ENCODE results near the gene FCSK. TPM values are rescaled to one million over a fixed set of nuclear protein-coding genes. Genes with fewer than 3 reads are reported as not detected.
"Not testable (repeated sequence)": the region's sequence is repeated elsewhere in the genome, so short reads cannot be mapped to it uniquely, and the experiment has no call there.

FCSK gene
- polyA plus RNA-seq (ENCODE audit: insufficient read length in 4 of 4) = 10 to 100 TPM; 11.6 to 19.4 (median 14.2) TPM

GRCh38 chr16:70454222-70455034 is at the start of gene FCSK:
Gene FCSK, plus strand, starts transcription at chr16:70454595. Its CDS starts 8,596 bp downstream, at chr16:70463191.
- DNase-seq (ENCODE audit: low read depth in 4 of 4, low spot score in 3 of 4) = peak in 1 of 4 donors; percentile 63

GRCh38 chr16:70406104-70406503 is 48.3 kb upstream of the FCSK start:
- DNase-seq (ENCODE audit: low read depth in 4 of 4, low spot score in 3 of 4) = not testable (repeated sequence)

GRCh38 chr16:70407811-70408274 is 46.6 kb upstream of the FCSK start:
- no peak for DNase-seq (ENCODE audit: low read depth in 4 of 4, low spot score in 3 of 4)

- no peak for DNase-seq (ENCODE audit: low read depth in 4 of 4, low spot score in 3 of 4)
These were observed 43.7 kb upstream of the FCSK start for GRCh38 chr16:70410734-70411133.

DNA sequence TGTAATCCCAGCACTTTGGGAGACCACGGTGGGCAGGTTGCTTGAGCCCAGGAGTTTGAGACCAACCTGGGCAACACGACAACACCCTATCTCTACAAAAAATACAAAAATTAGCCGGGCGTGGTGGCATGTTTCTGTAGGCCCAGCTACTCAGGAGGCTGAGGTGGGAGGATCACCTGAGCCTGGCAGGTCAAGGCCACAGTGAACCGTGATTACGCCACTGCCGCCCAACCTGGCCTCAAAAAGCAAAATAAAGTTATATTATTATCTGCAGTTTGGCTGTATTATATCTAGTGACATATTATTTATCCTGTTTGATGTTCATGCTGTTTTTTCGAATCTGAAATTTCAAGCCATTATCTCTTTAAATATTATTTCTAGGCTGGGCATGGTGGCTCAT is 42.0 kb upstream of the FCSK start:
- no peak for DNase-seq (ENCODE audit: low read depth in 4 of 4, low spot score in 3 of 4)

GRCh38 chr16:70413572-70413971 is 40.8 kb upstream of the FCSK start:
- not testable (repeated sequence) for DNase-seq (ENCODE audit: low read depth in 4 of 4, low spot score in 3 of 4)

GRCh38 chr16:70416748-70417616 is 37.4 kb upstream of the FCSK start:
- no peak for DNase-seq (ENCODE audit: low read depth in 4 of 4, low spot score in 3 of 4)

GRCh38 chr16:70417661-70418060 is 36.7 kb upstream of the FCSK start:
- no peak for DNase-seq (ENCODE audit: low read depth in 4 of 4, low spot score in 3 of 4)

- DNase-seq (ENCODE audit: low read depth in 4 of 4, low spot score in 3 of 4) = no peak
These were observed 36.0 kb upstream of the FCSK start for GRCh38 chr16:70418274-70418992.

- no peak for DNase-seq (ENCODE audit: low read depth in 4 of 4, low spot score in 3 of 4)
These were observed 35.4 kb upstream of the FCSK start for GRCh38 chr16:70418993-70419318.

GRCh38 chr16:70419384-70420327 is 34.7 kb upstream of the FCSK start:
- no peak for DNase-seq (ENCODE audit: low read depth in 4 of 4, low spot score in 3 of 4)

- DNase-seq (ENCODE audit: low read depth in 4 of 4, low spot score in 3 of 4) = no peak
These were observed 33.4 kb upstream of the FCSK start for GRCh38 chr16:70421014-70421413.

DNA sequence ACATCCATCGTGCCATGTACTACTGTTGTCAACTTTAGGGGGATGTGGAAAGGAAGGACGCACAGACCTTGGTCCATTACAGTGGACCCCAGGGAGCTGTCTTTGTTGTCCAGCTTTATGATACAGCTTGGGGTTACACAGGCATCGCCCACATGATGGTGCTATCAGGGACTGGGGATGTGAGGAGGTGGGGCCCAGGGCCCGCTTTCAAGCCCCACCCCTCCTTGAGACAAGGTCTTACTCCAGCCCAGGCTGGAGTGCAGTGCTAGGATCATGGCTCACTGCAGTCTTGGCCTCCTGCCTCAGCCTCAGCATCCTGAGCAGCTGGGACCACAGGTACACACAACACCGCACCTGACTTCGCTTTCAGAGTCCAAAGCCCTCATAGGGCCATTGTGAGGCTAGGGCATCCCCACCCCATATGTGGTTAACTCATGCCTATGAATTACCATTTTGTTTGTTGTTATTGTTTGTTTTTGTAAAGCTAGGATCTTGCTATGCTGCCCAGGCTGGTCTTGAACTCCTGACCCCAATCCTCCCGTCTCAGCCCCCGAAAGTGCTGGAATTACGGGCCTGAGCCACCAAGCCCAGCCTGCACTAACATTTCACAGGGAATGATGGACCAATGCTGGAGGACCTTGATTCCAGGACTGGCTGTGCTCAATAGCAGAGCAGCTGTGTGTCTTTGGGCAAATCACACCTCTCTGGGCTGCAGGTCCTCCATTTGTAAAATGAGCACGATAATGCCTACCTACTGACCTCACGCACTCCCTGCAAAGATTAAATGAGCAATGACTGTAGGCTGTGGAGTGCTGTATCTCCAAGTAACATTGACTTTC is 32.7 kb upstream of the FCSK start:
- no peak for DNase-seq (ENCODE audit: low read depth in 4 of 4, low spot score in 3 of 4)

DNA sequence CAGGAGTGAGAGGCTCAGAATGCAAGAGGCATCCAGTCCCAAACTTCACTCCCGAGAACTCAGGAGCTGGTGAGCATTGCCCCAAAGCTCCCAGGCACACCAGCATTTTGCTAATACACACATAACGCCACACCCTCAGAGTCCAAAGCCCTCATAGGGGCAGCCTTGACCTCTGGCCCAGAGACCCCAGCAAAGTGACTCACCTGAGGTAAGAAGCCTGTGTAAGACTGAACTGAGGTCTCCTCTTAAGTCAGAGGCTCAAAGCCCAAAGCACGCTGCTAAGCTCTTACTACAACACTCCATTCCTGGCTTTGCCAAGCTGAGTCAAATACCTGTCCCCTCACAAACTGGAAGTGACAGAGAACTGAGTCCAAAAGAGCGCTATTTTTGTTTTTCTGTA is 31.9 kb upstream of the FCSK start:
- no peak for DNase-seq (ENCODE audit: low read depth in 4 of 4, low spot score in 3 of 4)

GRCh38 chr16:70427786-70428177 is 26.6 kb upstream of the FCSK start:
- DNase-seq (ENCODE audit: low read depth in 4 of 4, low spot score in 3 of 4) = no peak

DNA sequence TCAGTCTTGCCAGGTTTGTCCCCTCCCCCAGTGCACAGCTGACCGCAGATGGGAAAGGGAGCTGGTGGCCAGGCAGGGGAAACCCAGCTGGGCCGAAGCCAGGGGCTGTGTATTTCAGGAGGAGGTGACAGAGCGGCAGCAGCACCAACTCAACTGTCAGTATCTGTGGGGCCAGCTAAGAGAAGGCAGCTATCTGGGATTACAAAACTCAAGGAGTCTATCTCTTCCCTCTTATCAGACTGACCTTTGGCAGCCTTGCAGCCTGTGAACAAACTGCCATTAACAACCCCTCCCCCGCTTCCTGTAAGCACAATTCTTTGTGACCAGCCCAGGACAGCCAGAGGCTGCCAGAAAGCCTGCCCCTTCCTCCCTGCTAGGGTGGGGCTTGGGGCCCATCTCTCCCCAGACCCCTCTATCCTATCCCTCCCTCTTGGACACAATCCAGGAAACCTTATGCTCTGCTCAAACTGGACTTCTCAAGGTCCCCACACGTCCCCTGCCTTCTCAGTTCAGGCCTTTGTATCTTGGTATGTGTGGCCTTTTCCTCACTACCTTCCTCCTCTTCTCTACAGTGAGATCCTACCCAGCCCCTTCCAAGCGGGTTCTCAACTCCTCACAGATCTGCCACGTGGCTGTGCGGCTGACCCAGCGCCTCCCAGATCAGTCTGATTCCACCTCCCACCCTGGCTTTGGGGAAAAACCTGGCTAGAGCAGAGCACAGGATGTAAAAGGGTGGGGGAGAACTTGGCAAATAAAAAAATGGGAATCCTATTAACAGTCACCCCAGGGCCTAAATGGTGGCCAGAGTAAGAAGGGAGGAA is 26.0 kb upstream of the FCSK start:
- peak; percentile 69 to 82 (median 80) for DNase-seq (ENCODE audit: low read depth in 4 of 4, low spot score in 3 of 4)

- DNase-seq (ENCODE audit: low read depth in 4 of 4, low spot score in 3 of 4) = no peak
These were observed 24.3 kb upstream of the FCSK start for GRCh38 chr16:70429888-70430666.

All from left renal pelvis (tissue), 4 donors.